ENCODE results near the gene EEF1AKMT3.

EEF1AKMT3 gene

GRCh38 chr12:57729321-57729844 lies 43.0 kb upstream of the EEF1AKMT3 start:
- H3K4me3 ChIP-seq (ENCODE audit: low read length): no peak overlapping the region
- H3K36me3 ChIP-seq (ENCODE audit: insufficient read depth, low read length): no peaks in the 10 kb centered on the region
- H3K9me3 ChIP-seq (replicated peaks; ENCODE audit: low read length): no peaks in the 10 kb centered on the region
- peaks cover 21% of the 10 kb centered on the region for H3K27me3 ChIP-seq (ENCODE audit: control insufficient read depth, insufficient read depth, low read length)
- H3K4me1 ChIP-seq (ENCODE audit: control insufficient read depth, insufficient read depth, low read length): peaks cover 9% of the 10 kb centered on the region
- H3K9ac ChIP-seq (ENCODE audit: low read depth, low read length): no peak overlapping the region
- no peak overlapping the region for H3K4me2 ChIP-seq (ENCODE audit: low read length)

GRCh38 chr12:57730336-57731067 lies 41.9 kb upstream of the EEF1AKMT3 start:
- Histone ChIP-seq H3K4me1 (ENCODE audit: control insufficient read depth, insufficient read depth, low read length) (peaks cover 9% of the 10 kb centered on the region), H3K4me2 (ENCODE audit: low read length) (no peak overlapping the region), H3K9ac (ENCODE audit: low read depth, low read length) (no peak overlapping the region), H3K27me3 (ENCODE audit: control insufficient read depth, insufficient read depth, low read length) (peaks cover 32% of the 10 kb centered on the region), H3K9me3 (replicated peaks; ENCODE audit: low read length) (no peaks in the 10 kb centered on the region), H3K36me3 (ENCODE audit: insufficient read depth, low read length) (no peaks in the 10 kb centered on the region), H3K4me3 (ENCODE audit: low read length) (no peak overlapping the region)

- Histone ChIP-seq H3K27me3 (ENCODE audit: control insufficient read depth, insufficient read depth, low read length) (peaks cover 42% of the 10 kb centered on the region), H3K9me3 (replicated peaks; ENCODE audit: low read length) (no peaks in the 10 kb centered on the region), H3K4me1 (ENCODE audit: control insufficient read depth, insufficient read depth, low read length) (peaks cover 17% of the 10 kb centered on the region), H3K36me3 (ENCODE audit: insufficient read depth, low read length) (no peaks in the 10 kb centered on the region), H3K9ac (ENCODE audit: low read depth, low read length) (no peak overlapping the region), H3K4me2 (ENCODE audit: low read length) (no peak overlapping the region), H3K4me3 (ENCODE audit: low read length) (no peak overlapping the region)
Observed at GRCh38 chr12:57731411-57732080, 40.9 kb upstream of the EEF1AKMT3 start.

GRCh38 chr12:57732270-57732669 lies 40.1 kb upstream of the EEF1AKMT3 start:
- Histone ChIP-seq H3K36me3 (ENCODE audit: insufficient read depth, low read length) (no peaks in the 10 kb centered on the region), H3K4me2 (ENCODE audit: low read length) (no peak overlapping the region), H3K4me1 (ENCODE audit: control insufficient read depth, insufficient read depth, low read length) (peaks cover 12% of the 10 kb centered on the region), H3K9ac (ENCODE audit: low read depth, low read length) (no peak overlapping the region), H3K4me3 (ENCODE audit: low read length) (no peak overlapping the region), H3K9me3 (replicated peaks; ENCODE audit: low read length) (no peaks in the 10 kb centered on the region), H3K27me3 (ENCODE audit: control insufficient read depth, insufficient read depth, low read length) (peaks cover 49% of the 10 kb centered on the region)

- Histone ChIP-seq H3K36me3 (ENCODE audit: insufficient read depth, low read length) (no peaks in the 10 kb centered on the region), H3K9ac (ENCODE audit: low read depth, low read length) (no peak overlapping the region), H3K27me3 (ENCODE audit: control insufficient read depth, insufficient read depth, low read length) (peaks cover 56% of the 10 kb centered on the region), H3K4me3 (ENCODE audit: low read length) (no peak overlapping the region), H3K4me1 (ENCODE audit: control insufficient read depth, insufficient read depth, low read length) (peaks cover 18% of the 10 kb centered on the region), H3K4me2 (ENCODE audit: low read length) (no peak overlapping the region), H3K9me3 (replicated peaks; ENCODE audit: low read length) (no peaks in the 10 kb centered on the region)
Observed at GRCh38 chr12:57732726-57733593, 39.5 kb upstream of the EEF1AKMT3 start.

GRCh38 chr12:57733928-57734327 lies 38.5 kb upstream of the EEF1AKMT3 start:
- Histone ChIP-seq H3K4me1 (ENCODE audit: control insufficient read depth, insufficient read depth, low read length) (peaks cover 19% of the 10 kb centered on the region), H3K9ac (ENCODE audit: low read depth, low read length) (no peak overlapping the region), H3K36me3 (ENCODE audit: insufficient read depth, low read length) (no peaks in the 10 kb centered on the region), H3K4me3 (ENCODE audit: low read length) (no peak overlapping the region), H3K4me2 (ENCODE audit: low read length) (no peak overlapping the region), H3K9me3 (replicated peaks; ENCODE audit: low read length) (no peaks in the 10 kb centered on the region), H3K27me3 (ENCODE audit: control insufficient read depth, insufficient read depth, low read length) (peaks cover 57% of the 10 kb centered on the region)

GRCh38 chr12:57734591-57734990 lies 37.8 kb upstream of the EEF1AKMT3 start:
- H3K9ac ChIP-seq (ENCODE audit: low read depth, low read length): no peak overlapping the region
- H3K4me3 ChIP-seq (ENCODE audit: low read length): no peak overlapping the region
- peaks cover 64% of the 10 kb centered on the region for H3K27me3 ChIP-seq (ENCODE audit: control insufficient read depth, insufficient read depth, low read length)
- H3K9me3 ChIP-seq (replicated peaks; ENCODE audit: low read length): no peaks in the 10 kb centered on the region
- no peak overlapping the region for H3K4me2 ChIP-seq (ENCODE audit: low read length)
- H3K4me1 ChIP-seq (ENCODE audit: control insufficient read depth, insufficient read depth, low read length): peaks cover 19% of the 10 kb centered on the region
- H3K36me3 ChIP-seq (ENCODE audit: insufficient read depth, low read length): no peaks in the 10 kb centered on the region

GRCh38 chr12:57735198-57735855 lies 37.1 kb upstream of the EEF1AKMT3 start:
- no peak overlapping the region for H3K9ac ChIP-seq (ENCODE audit: low read depth, low read length)
- H3K36me3 ChIP-seq (ENCODE audit: insufficient read depth, low read length): no peaks in the 10 kb centered on the region
- H3K4me3 ChIP-seq (ENCODE audit: low read length): peak overlapping the region; percentile 58
- H3K27me3 ChIP-seq (ENCODE audit: control insufficient read depth, insufficient read depth, low read length): peaks cover 68% of the 10 kb centered on the region
- H3K4me2 ChIP-seq (ENCODE audit: low read length): peak overlapping the region; percentile 82
- peaks cover 19% of the 10 kb centered on the region for H3K4me1 ChIP-seq (ENCODE audit: control insufficient read depth, insufficient read depth, low read length)
- H3K9me3 ChIP-seq (replicated peaks; ENCODE audit: low read length): no peaks in the 10 kb centered on the region

- H3K4me2 ChIP-seq (ENCODE audit: low read length): peak overlapping the region; percentile 82
- H3K4me1 ChIP-seq (ENCODE audit: control insufficient read depth, insufficient read depth, low read length): peaks cover 19% of the 10 kb centered on the region
- peak overlapping the region; percentile 21 for H3K9ac ChIP-seq (ENCODE audit: low read depth, low read length)
- H3K9me3 ChIP-seq (replicated peaks; ENCODE audit: low read length): no peaks in the 10 kb centered on the region
- peak overlapping the region; percentile 58 for H3K4me3 ChIP-seq (ENCODE audit: low read length)
- no peaks in the 10 kb centered on the region for H3K36me3 ChIP-seq (ENCODE audit: insufficient read depth, low read length)
- H3K27me3 ChIP-seq (ENCODE audit: control insufficient read depth, insufficient read depth, low read length): peaks cover 75% of the 10 kb centered on the region
Observed at GRCh38 chr12:57735952-57736740, 36.3 kb upstream of the EEF1AKMT3 start.

GRCh38 chr12:57736741-57737466 lies 35.5 kb upstream of the EEF1AKMT3 start:
- Histone ChIP-seq H3K9me3 (replicated peaks; ENCODE audit: low read length) (no peaks in the 10 kb centered on the region), H3K4me3 (ENCODE audit: low read length) (no peak overlapping the region), H3K9ac (ENCODE audit: low read depth, low read length) (no peak overlapping the region), H3K4me2 (ENCODE audit: low read length) (peak overlapping the region; percentile 82), H3K27me3 (ENCODE audit: control insufficient read depth, insufficient read depth, low read length) (peaks cover 82% of the 10 kb centered on the region), H3K36me3 (ENCODE audit: insufficient read depth, low read length) (no peaks in the 10 kb centered on the region), H3K4me1 (ENCODE audit: control insufficient read depth, insufficient read depth, low read length) (peaks cover 19% of the 10 kb centered on the region)

Measured in skeletal muscle satellite cell (primary cell).